ENCODE data around the gene STK10.

- TF ChIP-seq EZH2 (IDR thresholded peaks at IDR 0.05; ENCODE audit: low read length, unreplicated experiment) (no peak), CTCF (conservative IDR thresholded peaks at IDR 0.05; ENCODE audit: low read depth, low read length) (no peak)
These were observed 25.1 kb upstream of the STK10 start for GRCh38 chr5:172213126-172213525.

Data from PC-3 (cell line).